H9 (cell line): ENCODE measurements around the gene MR1. TPM values are rescaled to one million over a fixed set of nuclear protein-coding genes. Genes with fewer than 3 reads are reported as not detected.

ENCODE experiments used
- DNase-seq: peaks from one replicate; pipeline ENCODE4 v3.0.0-alpha.2; 2017
- H2AFZ ChIP-seq: one replicate; pipeline ENCODE4 v1.6.1; 2013; ENCODE audit warnings: mild to moderate bottlenecking, low read length, control low read depth, moderate library complexity
- H2AK5ac ChIP-seq: 2 replicates; pipeline ENCODE4 v1.6.1; 2013; ENCODE audit warnings: low read length, control low read depth, mixed read lengths; ENCODE audit not compliant: insufficient read length
- H2BK120ac ChIP-seq: one replicate; pipeline ENCODE4 v1.6.1; 2013; ENCODE audit warnings: low read depth, mild to moderate bottlenecking, low read length, control low read depth, inconsistent platforms; ENCODE audit not compliant: poor library complexity, severe bottlenecking
- H2BK12ac ChIP-seq: 2 replicates; pipeline ENCODE4 v1.6.1; 2013; ENCODE audit warnings: low read length, control low read depth, mixed read lengths, low read depth; ENCODE audit not compliant: insufficient read length
- H2BK15ac ChIP-seq: 2 replicates; pipeline ENCODE4 v1.6.1; 2013; ENCODE audit warnings: low read depth, low read length, control low read depth
- H2BK20ac ChIP-seq: one replicate; pipeline ENCODE4 v1.6.1; 2013; ENCODE audit warnings: low read depth, mild to moderate bottlenecking, low read length, control low read depth, inconsistent platforms; ENCODE audit not compliant: poor library complexity, severe bottlenecking
- H2BK5ac ChIP-seq: 2 replicates; pipeline ENCODE4 v1.6.1; 2013; ENCODE audit warnings: low read length, control low read depth, mixed read lengths; ENCODE audit not compliant: insufficient read length
- H3K14ac ChIP-seq: 2 replicates; pipeline ENCODE4 v1.6.1; 2013; ENCODE audit warnings: low read length, control low read depth; ENCODE audit not compliant: insufficient read depth
- H3K18ac ChIP-seq: 2 replicates; pipeline ENCODE4 v1.6.1; 2013; ENCODE audit warnings: low read depth, mild to moderate bottlenecking, mixed read lengths, low read length, control low read depth; ENCODE audit not compliant: insufficient read length
- H3K23ac ChIP-seq: 2 replicates; pipeline ENCODE4 v1.6.1; 2013; ENCODE audit warnings: low read length, control low read depth, mixed read lengths, low read depth; ENCODE audit not compliant: insufficient read length
- H3K23me2 ChIP-seq: 2 replicates; pipeline ENCODE4 v1.6.1; 2013; ENCODE audit warnings: low read depth, mild to moderate bottlenecking, mixed read lengths, low read length, control low read depth; ENCODE audit not compliant: insufficient read length, poor library complexity, severe bottlenecking
- H3K27ac ChIP-seq: 2 replicates; pipeline ENCODE4 v1.5.1; 2013; ENCODE audit warnings: low read length, control low read depth, mixed read lengths, low read depth; ENCODE audit not compliant: insufficient read length
- H3K27me3 ChIP-seq: 2 replicates; pipeline ENCODE4 v1.6.1; 2013; ENCODE audit warnings: low read length, control low read depth, inconsistent platforms; ENCODE audit not compliant: insufficient read depth
- H3K4ac ChIP-seq: 2 replicates; pipeline ENCODE4 v1.6.1; 2013; ENCODE audit warnings: low read depth, mild to moderate bottlenecking, control low read depth, inconsistent platforms, low read length, moderate library complexity
- H3K4me1 ChIP-seq: 2 replicates; pipeline ENCODE4 v1.6.1; 2013; ENCODE audit warnings: low read length, control low read depth, inconsistent platforms; ENCODE audit not compliant: insufficient read depth
- H3K4me2 ChIP-seq: 2 replicates; pipeline ENCODE4 v1.6.1; 2013; ENCODE audit warnings: low read length, control low read depth, mixed read lengths; ENCODE audit not compliant: insufficient read length, insufficient read depth
- H3K56ac ChIP-seq: 2 replicates; pipeline ENCODE4 v1.6.1; 2013; ENCODE audit warnings: low read depth, mild to moderate bottlenecking, mixed read lengths, low read length, control low read depth; ENCODE audit not compliant: insufficient read length
- H3K79me1 ChIP-seq: 2 replicates; pipeline ENCODE4 v1.6.1; 2013; ENCODE audit warnings: low read depth, mild to moderate bottlenecking, moderate library complexity, low read length, control low read depth, inconsistent platforms; ENCODE audit not compliant: insufficient read depth, poor library complexity, severe bottlenecking
- H3K79me2 ChIP-seq: 2 replicates; pipeline ENCODE4 v1.6.1; 2013; ENCODE audit warnings: low read length, control low read depth, inconsistent platforms; ENCODE audit not compliant: insufficient read depth
- H3K9ac ChIP-seq: 2 replicates; pipeline ENCODE4 v1.6.1; 2013; ENCODE audit warnings: low read length, control low read depth, mixed read lengths; ENCODE audit not compliant: insufficient read length; ENCODE audit errors: extremely low read depth
- H3K9me3 ChIP-seq: one replicate; pipeline ENCODE4 v1.6.1; 2013; ENCODE audit warnings: low read depth, low read length, inconsistent platforms; ENCODE audit not compliant: control insufficient read depth
- H3T11ph ChIP-seq: one replicate; pipeline ENCODE4 v1.6.1; 2013; ENCODE audit warnings: mild to moderate bottlenecking, low read length, control low read depth, inconsistent platforms
- H4K20me1 ChIP-seq: one replicate; pipeline ENCODE4 v1.6.1; 2013; ENCODE audit not compliant: control insufficient read depth, insufficient read length, insufficient read depth
- H4K5ac ChIP-seq: 2 replicates; pipeline ENCODE4 v1.6.1; 2013; ENCODE audit warnings: low read depth, mild to moderate bottlenecking, mixed read lengths, low read length, control low read depth; ENCODE audit not compliant: insufficient read length
- H4K8ac ChIP-seq: replicated peaks from 2 replicates; pipeline ENCODE4 v1.6.1; 2013; ENCODE audit warnings: low read length, control low read depth, mixed read lengths, low read depth; ENCODE audit not compliant: insufficient read length
- H4K91ac ChIP-seq: 2 replicates; pipeline ENCODE4 v1.6.1; 2013; ENCODE audit warnings: low read depth, mild to moderate bottlenecking, moderate library complexity, mixed read lengths, low read length, control low read depth; ENCODE audit not compliant: insufficient read length
- H3K27ac Mint-ChIP-seq, 3 experiments: 2 replicates in 2 of 3; 3 replicates in 1 of 3; pipeline ENCODE4 v1.8.0; 2020 to 2021; ENCODE audit warnings: mixed read lengths in 3 of 3, mild to moderate bottlenecking in 1 of 3, moderate library complexity in 1 of 3
- H3K27me3 Mint-ChIP-seq: 2 replicates; pipeline ENCODE4 v1.8.0; 2021; ENCODE audit warnings: low read depth, mild to moderate bottlenecking, moderate library complexity, mixed read lengths
- H3K36me3 Mint-ChIP-seq, 3 experiments: 2 replicates in 2 of 3; 3 replicates in 1 of 3; pipeline ENCODE4 v1.8.0; 2020 to 2021; ENCODE audit warnings: low read depth in 3 of 3, mixed read lengths in 3 of 3; ENCODE audit not compliant: insufficient read depth in 1 of 3
- H3K4me1 Mint-ChIP-seq, 2 experiments: 2 replicates each; pipeline ENCODE4 v1.8.0; 2020; ENCODE audit warnings: mixed read lengths in 2 of 2
- H3K4me3 Mint-ChIP-seq, 2 experiments: 2 replicates in 1 of 2; 3 replicates in 1 of 2; pipeline ENCODE4 v1.8.0; 2020 to 2021; ENCODE audit warnings: mild to moderate bottlenecking in 2 of 2, mixed read lengths in 2 of 2, moderate library complexity in 1 of 2
- H3K9me3 Mint-ChIP-seq, 2 experiments: 2 replicates in 1 of 2; 3 replicates in 1 of 2; pipeline ENCODE4 v1.8.0; 2020; ENCODE audit warnings: mild to moderate bottlenecking in 2 of 2, mixed read lengths in 2 of 2, moderate library complexity in 1 of 2
- CTCF ChIP-seq: fragments of 200-600 bp; sonication (generic); conservative IDR thresholded peaks from 3 replicates; pipeline ENCODE4 v1.8.0; 2021; ENCODE audit warnings: antibody characterized with exemption, mild to moderate bottlenecking
- WGBS: extraction: QIAGEN DNeasy Blood & Tissue Kit; methylation state at CpG from one replicate; pipeline ENCODE4 v1.1.7; 2013; ENCODE audit warnings: missing lambda C conversion rate, low lambda C conversion rate, mixed read lengths; ENCODE audit not compliant: insufficient read length; ENCODE audit errors: extremely low coverage; 5-methylcytosine and 5-hydroxymethylcytosine counted together
- total RNA-seq: library from RNA; stranded (reverse); gene quantifications from 2 replicates; pipeline ENCODE4 v1.2.1, GENCODE V29; 2021

MR1 gene
- total RNA-seq, 1 experiment from 2014 or later = 0.02 TPM

- WGBS = no CpG with 5 or more reads among the region's 17 CpGs
- H3K79me1 ChIP-seq = no peaks in the 10 kb centered on the region
- Mint-ChIP-seq H3K27ac (peak overlapping the region in 2 of 3 experiments; percentile 80 to 93; a peak in 2 of 7 replicates), H3K4me1 (peaks cover 77 to 79% of the 10 kb centered on the region in 2 experiments), H3K9me3 (peaks cover 0 to 4% of the 10 kb centered on the region in 2 experiments; a peak in 2 of 5 replicates), H3K4me3 (peak overlapping the region; percentile 78 to 91), H3K36me3 (no peaks in the 10 kb centered on the region; a peak in 2 of 7 replicates), H3K27me3 (peaks cover 66% of the 10 kb centered on the region)
- H3K23me2 ChIP-seq = peaks cover 9% of the 10 kb centered on the region
- H3K18ac ChIP-seq = peak overlapping the region; percentile 12
- H3K27me3 ChIP-seq = peaks cover 21% of the 10 kb centered on the region; the same call in 1 of the 2 replicates
- peaks cover 15% of the 10 kb centered on the region; the same call in 1 of the 2 replicates for H3K4me1 ChIP-seq
- H2BK15ac ChIP-seq = no peak overlapping the region
- no peak overlapping the region for H2AK5ac ChIP-seq
- no peak overlapping the region for H3K27ac ChIP-seq
- H2BK5ac ChIP-seq = no peak overlapping the region
- H4K20me1 ChIP-seq = no peaks in the 10 kb centered on the region
- no peak overlapping the region for H2BK120ac ChIP-seq
- H3K9me3 ChIP-seq = no peaks in the 10 kb centered on the region
- H2AFZ ChIP-seq = no peak overlapping the region
- H2BK20ac ChIP-seq = no peak overlapping the region
- DNase-seq = no peak
- H3K14ac ChIP-seq = peak overlapping the region; percentile 10
- no peak overlapping the region for H3K56ac ChIP-seq
- H4K8ac ChIP-seq = no peak overlapping the region
- H3K9ac ChIP-seq = peak overlapping the region; percentile 35
- H3T11ph ChIP-seq = no peak overlapping the region
- H4K5ac ChIP-seq = no peak overlapping the region
- TF ChIP-seq CTCF = no peak
- H2BK12ac ChIP-seq = no peak overlapping the region
- H3K23ac ChIP-seq = no peak overlapping the region
- no peaks in the 10 kb centered on the region for H3K79me2 ChIP-seq
- H3K4ac ChIP-seq = no peak overlapping the region
- no peak overlapping the region for H4K91ac ChIP-seq
- peak overlapping the region; percentile 87 for H3K4me2 ChIP-seq
Observed at GRCh38 chr1:181104042-181104789, 70.4 kb downstream of the MR1 start.
